ENCODE data around the gene TMEM121B.

DNA sequence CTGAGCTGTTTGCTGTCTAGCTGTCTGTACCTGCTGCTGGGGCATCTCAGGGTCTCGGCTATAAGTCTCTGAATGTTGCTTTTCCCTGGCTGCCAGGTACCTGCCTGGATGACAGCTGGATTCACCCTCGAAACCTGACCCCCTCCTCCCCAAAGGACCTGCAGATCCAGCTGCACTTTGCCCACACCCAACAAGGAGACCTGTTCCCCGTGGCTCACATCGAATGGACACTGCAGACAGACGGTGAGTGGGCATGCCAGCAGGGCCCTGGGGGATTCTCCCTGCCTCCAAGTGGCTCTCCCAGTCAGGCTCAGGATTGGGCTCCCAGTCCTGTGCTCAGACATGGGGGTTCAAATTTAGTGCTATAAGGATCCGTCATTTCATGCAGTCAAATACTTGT is 23.5 kb downstream of the TMEM121B start:
- TF ChIP-seq CTCF (conservative IDR thresholded peaks at IDR 0.05; ENCODE audit: low read length): no peak
- no peak for TF ChIP-seq EZH2phosphoT487 (IDR thresholded peaks at IDR 0.05; ENCODE audit: borderline replicate concordance, low read depth, low read length)

Measured in OCI-LY7 (cell line).